ENCODE data around the gene ZFP36L2.

ZFP36L2 gene

GRCh38 chr2:43184339-43184895 is 42.0 kb downstream of the ZFP36L2 start:
- ATAC-seq, result peak; percentile 100

GRCh38 chr2:43183743-43184142 is 42.7 kb downstream of the ZFP36L2 start:
- ATAC-seq, result no peak

DNA sequence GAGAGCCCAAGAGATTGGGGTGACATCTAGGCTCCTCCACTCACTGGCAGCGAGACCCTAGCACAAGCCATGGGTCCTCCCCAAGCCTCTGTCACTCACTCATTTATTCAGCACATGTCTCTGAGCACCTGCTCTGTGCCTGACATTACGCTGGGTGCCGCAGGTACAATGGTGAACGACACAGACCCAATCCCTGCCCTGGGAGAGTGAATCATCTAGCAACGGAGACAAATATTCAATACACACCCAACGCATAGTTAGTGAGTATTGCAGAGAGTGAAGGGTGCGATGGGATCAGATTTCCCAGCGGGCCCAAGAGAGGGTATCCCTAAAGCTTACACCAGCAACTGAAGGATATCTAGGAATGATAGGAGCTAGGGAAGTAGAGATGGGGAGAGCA is 45.5 kb downstream of the ZFP36L2 start:
- ATAC-seq, result no peak

GRCh38 chr2:43179942-43180341 is 46.5 kb downstream of the ZFP36L2 start:
- ATAC-seq, result no peak

GRCh38 chr2:43178602-43179542 is 47.5 kb downstream of the ZFP36L2 start:
- no peak for ATAC-seq

DNA sequence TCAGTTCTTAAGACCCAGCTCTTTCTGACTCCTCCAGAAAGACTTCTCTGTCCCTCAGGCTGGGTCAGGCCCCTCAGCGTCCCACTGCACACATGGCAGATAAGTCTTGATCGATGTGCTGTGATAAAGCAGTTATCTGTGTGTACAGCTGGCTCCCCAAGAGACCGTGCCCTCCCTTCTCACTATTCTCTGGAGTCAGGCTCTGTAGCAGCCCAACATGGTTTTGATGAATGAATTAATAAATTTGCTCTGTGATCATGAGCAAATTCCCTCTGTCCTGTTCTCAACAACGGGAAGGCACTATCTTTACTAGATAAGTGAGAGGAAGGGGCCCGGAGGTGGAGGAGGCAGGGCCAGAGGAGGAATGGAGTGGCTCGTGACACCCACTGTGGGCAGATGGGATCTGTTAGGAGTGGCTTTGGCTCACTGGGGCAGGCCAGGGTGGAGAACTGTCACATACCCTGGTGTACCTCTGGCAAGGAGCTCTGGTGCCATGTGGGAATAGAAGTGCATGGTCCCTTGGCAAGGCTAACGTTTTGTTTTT is 48.3 kb downstream of the ZFP36L2 start:
- no peak for ATAC-seq

GRCh38 chr2:43176449-43176848 is 50.0 kb downstream of the ZFP36L2 start:
- ATAC-seq, result no peak

GRCh38 chr2:43175876-43176275 is 50.5 kb downstream of the ZFP36L2 start:
- ATAC-seq, result no peak

GRCh38 chr2:43175020-43175441 is 51.4 kb downstream of the ZFP36L2 start:
- no peak for ATAC-seq

- peak; percentile 84 to 85 for ATAC-seq
Measured at GRCh38 chr2:43174368-43174916, 52.0 kb downstream of the ZFP36L2 start.

Data from activated CD4-positive, CD25-positive, alpha-beta regulatory T cell treated with anti-CD3 and anti-CD28 coated beads, Interleukin-2, amount 50 U/mL, for 24 hours (primary cell).